Activated T-helper 1 cell treated with anti-CD3 and anti-CD28 coated beads, Interleukin-12 subunit alpha, Interleukin-12 subunit beta, Interleukin-2, Interleukin-4 antibody, amounts not matched to agents 30 ng/mL and 10 ng/mL and 1 ng/mL, durations not matched to agents 14 hours and 24 hours and 36 hours (primary cell): ENCODE data around the gene DUOX2. TPM values are rescaled to one million over a fixed set of nuclear protein-coding genes. Genes with fewer than 3 reads are reported as not detected.
"Not testable (repeated sequence)": the region's sequence is repeated elsewhere in the genome, so short reads cannot be mapped to it uniquely, and the experiment has no call there.

Source experiments
- DNase-seq: peaks from one replicate; pipeline ENCODE4 v3.0.0; 2021; ENCODE audit warnings: low spot score
- H3K27ac Mint-ChIP-seq: one replicate; pipeline ENCODE4 v1.8.0; 2021; ENCODE audit warnings: mild to moderate bottlenecking, mixed read lengths
- H3K27me3 Mint-ChIP-seq: one replicate; pipeline ENCODE4 v1.8.0; 2022; ENCODE audit warnings: mild to moderate bottlenecking, moderate library complexity, mixed read lengths; ENCODE audit not compliant: insufficient read depth
- H3K36me3 Mint-ChIP-seq: one replicate; pipeline ENCODE4 v1.8.0; 2021; ENCODE audit warnings: low read depth, mixed read lengths
- H3K4me1 Mint-ChIP-seq: one replicate; pipeline ENCODE4 v1.8.0; 2021; ENCODE audit warnings: low read depth, mixed read lengths
- H3K4me3 Mint-ChIP-seq: one replicate; pipeline ENCODE4 v1.8.0; 2021; ENCODE audit warnings: mild to moderate bottlenecking, moderate library complexity, mixed read lengths
- H3K9me3 Mint-ChIP-seq: one replicate; pipeline ENCODE4 v1.8.0; 2021; ENCODE audit warnings: mixed read lengths
- intact Hi-C: fragments of 100-400 bp; cut with micrococcal nuclease; formaldehyde crosslinking; loops from one replicate; pipeline ENCODE4 v1.15.1; 2024
- total RNA-seq: library from RNA; stranded (reverse); gene quantifications from 2 replicates; pipeline ENCODE4 v1.2.3, GENCODE V29; 2022

DUOX2 gene
- total RNA-seq, 1 donor from 2014 or later: not detected

DNA sequence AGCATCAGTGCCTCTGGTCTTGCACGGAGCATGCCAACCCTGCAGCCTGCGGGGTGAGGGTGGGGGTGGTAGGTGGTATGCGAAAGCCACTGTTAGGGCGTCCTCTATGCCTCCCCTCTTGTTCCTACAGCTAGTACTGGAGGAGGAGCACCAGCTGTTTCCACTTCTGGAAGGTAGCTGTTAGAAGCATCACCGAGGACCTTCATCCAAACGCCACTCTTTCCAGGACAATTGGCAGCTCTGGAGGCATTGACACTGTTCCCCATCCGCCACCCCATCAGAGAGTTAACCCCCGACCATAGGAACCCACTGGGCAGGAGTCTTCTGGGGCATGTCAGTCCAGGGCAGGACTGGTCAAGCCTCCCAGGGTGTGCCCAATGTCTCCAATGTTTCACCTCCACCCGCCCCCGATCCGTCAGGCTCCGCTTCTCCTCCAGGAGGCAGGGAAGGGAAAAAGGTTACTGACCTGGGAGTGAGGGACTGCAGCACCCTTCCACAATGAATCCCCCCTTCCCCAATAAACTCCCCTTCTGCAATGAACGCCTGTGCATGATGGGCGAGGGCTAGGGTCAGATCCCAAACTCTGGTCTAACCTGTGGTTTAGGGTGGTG, 487 bp downstream of the DUOX2 start:
- intact Hi-C loops: no loop called here
- H3K4me3 Mint-ChIP-seq: no peak overlapping the region

DNA sequence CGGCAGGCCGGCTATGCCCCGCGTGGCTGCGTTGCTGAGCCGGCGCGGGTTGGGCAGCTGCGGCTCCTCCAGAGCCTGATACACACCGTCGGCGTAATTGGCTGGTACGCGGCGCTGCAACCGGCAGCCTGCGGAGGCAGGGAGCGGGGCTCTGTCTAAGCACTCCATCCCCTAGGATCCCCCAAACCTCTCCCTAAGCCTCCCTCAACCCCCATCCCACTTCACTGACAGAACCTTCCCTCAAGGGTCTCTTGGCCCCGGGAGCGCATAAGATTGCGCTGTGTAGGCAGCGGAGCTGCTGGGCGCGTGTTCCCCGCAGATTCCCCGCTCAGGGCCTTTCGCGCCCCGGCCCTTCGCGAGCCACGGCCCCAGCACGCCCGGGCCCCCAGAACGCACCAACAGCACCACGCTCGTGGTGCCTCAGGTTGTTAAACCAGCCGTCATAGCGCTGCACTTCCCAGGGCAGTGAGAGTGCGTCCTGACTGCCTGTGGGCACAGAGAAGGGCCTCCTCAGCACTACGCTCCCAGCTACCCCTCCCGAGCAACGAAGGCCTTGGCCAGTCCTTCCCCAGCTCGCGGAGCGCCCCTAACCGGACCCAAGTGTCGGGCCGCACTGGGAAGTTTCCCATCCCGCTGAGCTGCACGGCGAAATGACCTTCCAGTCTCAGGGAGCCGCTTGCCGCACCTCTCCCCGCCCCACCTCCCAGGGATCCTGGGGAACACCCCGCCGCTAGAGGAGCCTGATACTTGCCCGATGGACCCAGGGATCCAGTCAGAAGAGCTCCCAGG, 1.2 kb downstream of the DUOX2 start:
- Mint-ChIP-seq H3K27ac (no peak overlapping the region), H3K4me3 (no peak overlapping the region), H3K4me1 (peaks cover 25% of the 10 kb centered on the region), H3K36me3 (peaks cover 3% of the 10 kb centered on the region), H3K9me3 (no peaks in the 10 kb centered on the region), H3K27me3 (peaks cover 78% of the 10 kb centered on the region)
- no peak for DNase-seq
- intact Hi-C loops: no loop called here

More for the DNA sequence above, 487 bp downstream of the DUOX2 start:
- H3K27ac Mint-ChIP-seq: no peak overlapping the region
- no peak for DNase-seq
- H3K36me3 Mint-ChIP-seq: peaks cover 3% of the 10 kb centered on the region
- H3K4me1 Mint-ChIP-seq: peaks cover 32% of the 10 kb centered on the region
- H3K9me3 Mint-ChIP-seq: no peaks in the 10 kb centered on the region
- H3K27me3 Mint-ChIP-seq: peaks cover 85% of the 10 kb centered on the region

DNA sequence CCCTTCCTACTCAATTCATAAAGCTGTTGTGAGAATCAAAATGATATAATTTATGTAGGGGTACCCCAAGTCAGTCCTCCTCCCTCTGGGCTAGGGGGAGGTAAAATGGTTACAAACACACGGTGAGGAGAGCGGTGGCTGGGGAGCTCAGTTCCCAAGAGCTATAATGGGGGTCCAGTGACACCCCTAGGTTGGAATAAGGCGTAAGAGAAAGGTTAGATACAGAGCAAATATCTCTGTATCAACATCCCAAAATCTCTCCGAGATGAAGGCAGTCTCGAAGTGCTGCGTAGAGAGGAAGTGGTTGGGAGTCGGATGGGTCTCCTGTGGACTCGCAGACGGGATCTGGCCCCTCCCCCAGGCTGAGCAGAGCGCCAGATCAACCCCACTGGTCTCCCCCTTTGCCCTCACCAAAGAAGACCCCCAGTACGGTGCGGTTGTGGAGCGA, 1.8 kb downstream of the DUOX2 start:
- intact Hi-C loops: no loop called here
- H3K27ac Mint-ChIP-seq: no peak overlapping the region
- H3K36me3 Mint-ChIP-seq: peaks cover 3% of the 10 kb centered on the region
- H3K27me3 Mint-ChIP-seq: peaks cover 72% of the 10 kb centered on the region
- H3K4me3 Mint-ChIP-seq: no peak overlapping the region
- no peak for DNase-seq
- H3K4me1 Mint-ChIP-seq: peaks cover 19% of the 10 kb centered on the region
- H3K9me3 Mint-ChIP-seq: no peaks in the 10 kb centered on the region

DNA sequence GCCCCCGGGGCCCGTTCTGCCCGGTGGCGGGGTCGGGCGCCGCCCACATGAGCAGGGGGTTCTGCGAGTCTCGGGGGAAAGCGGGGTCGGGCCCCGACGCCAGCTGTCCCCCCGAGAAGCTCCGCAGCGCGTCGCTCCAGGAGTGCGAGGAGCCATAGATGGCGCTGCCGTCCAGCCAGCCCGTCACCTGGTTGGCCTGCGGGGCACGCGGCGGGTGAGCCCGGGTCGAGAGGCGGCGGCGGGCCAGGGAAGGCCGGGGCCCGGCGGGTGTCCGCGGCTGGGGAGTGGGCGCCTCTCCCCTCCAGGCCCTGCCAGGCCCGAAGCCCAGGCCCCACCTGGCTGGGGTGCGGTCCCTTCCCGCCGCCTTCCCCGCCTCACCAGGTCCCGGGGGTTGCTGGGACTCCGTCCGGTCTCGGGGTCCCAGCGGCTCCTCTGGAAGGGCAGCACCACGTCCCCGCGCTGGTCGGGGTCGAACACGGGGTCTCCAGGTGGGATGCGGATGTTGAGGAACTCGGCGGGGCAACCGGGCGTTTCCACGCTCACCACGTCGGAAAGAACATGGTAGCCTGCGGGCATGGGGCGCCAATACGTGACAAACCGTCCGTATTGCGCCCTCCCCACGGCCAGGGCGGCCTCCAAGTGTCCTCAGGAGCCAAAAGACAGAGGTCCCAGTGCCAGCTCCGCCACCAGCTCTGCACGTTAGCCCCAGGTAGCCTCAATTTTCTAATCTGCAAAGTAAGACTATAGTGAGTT, 2.4 kb downstream of the DUOX2 start:
- no peaks in the 10 kb centered on the region for H3K9me3 Mint-ChIP-seq
- intact Hi-C loops: no loop called here
- peaks cover 19% of the 10 kb centered on the region for H3K4me1 Mint-ChIP-seq
- H3K36me3 Mint-ChIP-seq: peaks cover 3% of the 10 kb centered on the region
- no peak overlapping the region for H3K4me3 Mint-ChIP-seq
- no peak overlapping the region for H3K27ac Mint-ChIP-seq
- H3K27me3 Mint-ChIP-seq: peaks cover 69% of the 10 kb centered on the region
- DNase-seq: no peak

DNA sequence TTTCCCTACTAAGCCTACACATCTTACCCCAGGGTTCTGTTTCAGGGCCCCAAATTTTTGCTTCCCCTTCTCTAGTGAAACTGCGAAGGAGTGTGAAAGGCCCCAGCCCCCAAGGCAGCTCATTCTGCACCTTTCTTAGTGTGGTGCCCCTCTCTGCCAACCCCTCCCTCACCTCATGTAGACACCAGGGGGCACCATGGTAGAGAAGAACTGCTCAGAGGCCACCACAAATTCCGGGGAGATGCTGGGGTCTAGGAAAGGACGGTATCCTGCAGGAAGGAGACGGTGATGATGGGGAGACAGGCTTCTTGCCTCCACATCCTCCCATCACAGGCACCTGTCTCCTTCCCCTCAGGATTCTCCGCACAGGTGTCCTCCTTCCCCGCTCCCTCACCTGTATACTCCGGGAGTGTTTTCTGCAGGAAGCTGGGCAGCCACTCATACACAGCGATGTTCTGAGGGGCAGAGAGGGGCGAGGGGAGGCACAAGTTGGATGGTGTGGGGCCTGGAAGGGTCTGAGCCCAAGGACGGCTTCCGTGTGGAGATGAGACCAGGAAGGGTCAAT, 3.6 kb downstream of the DUOX2 start:
- Mint-ChIP-seq H3K27ac (no peak overlapping the region), H3K4me1 (peaks cover 13% of the 10 kb centered on the region), H3K9me3 (no peaks in the 10 kb centered on the region)

DNA sequence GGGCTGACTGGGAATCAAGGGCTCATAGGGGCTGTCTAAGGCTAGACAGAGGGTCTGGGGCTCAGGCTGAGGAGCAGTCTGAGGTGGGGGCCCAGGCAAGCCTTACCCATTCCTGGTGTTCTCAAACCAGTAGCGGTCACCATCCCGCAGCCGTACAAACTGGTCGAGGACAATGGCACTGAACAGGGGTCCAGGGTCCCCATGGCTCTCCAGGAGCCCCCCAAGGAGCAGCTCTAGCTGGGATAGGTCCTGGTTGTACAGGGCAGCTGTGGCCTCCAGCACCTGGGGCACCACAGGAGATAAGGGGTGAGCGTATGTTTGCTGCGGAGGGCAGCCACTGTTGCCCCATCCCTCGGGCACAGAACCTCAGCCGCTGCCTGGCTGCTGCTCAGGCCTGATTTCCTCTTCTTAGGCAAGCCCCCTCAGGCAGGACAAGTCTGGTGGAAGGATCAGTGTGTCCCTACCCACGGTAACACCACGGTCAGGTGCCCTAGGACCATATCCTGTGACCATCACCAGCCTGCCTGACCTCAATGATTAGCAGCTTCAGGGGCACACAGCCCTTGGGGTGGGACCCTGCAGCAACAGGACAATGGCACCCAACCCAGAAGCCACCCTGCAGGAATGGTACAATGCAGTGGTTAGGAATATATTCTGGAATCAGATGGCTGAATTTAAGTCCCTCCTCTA, 5.9 kb downstream of the DUOX2 start:
- Mint-ChIP-seq H3K36me3 (no peaks in the 10 kb centered on the region), H3K9me3 (no peaks in the 10 kb centered on the region), H3K4me3 (no peak overlapping the region), H3K27ac (no peak overlapping the region), H3K4me1 (peaks cover 7% of the 10 kb centered on the region), H3K27me3 (peaks cover 34% of the 10 kb centered on the region)
- DNase-seq: no peak
- intact Hi-C loops: no loop called here

More for the DNA sequence above, 3.6 kb downstream of the DUOX2 start:
- Mint-ChIP-seq H3K27me3 (peaks cover 57% of the 10 kb centered on the region), H3K4me3 (no peak overlapping the region), H3K36me3 (peaks cover 3% of the 10 kb centered on the region)
- no peak for DNase-seq
- intact Hi-C loops: no loop called here

DNA sequence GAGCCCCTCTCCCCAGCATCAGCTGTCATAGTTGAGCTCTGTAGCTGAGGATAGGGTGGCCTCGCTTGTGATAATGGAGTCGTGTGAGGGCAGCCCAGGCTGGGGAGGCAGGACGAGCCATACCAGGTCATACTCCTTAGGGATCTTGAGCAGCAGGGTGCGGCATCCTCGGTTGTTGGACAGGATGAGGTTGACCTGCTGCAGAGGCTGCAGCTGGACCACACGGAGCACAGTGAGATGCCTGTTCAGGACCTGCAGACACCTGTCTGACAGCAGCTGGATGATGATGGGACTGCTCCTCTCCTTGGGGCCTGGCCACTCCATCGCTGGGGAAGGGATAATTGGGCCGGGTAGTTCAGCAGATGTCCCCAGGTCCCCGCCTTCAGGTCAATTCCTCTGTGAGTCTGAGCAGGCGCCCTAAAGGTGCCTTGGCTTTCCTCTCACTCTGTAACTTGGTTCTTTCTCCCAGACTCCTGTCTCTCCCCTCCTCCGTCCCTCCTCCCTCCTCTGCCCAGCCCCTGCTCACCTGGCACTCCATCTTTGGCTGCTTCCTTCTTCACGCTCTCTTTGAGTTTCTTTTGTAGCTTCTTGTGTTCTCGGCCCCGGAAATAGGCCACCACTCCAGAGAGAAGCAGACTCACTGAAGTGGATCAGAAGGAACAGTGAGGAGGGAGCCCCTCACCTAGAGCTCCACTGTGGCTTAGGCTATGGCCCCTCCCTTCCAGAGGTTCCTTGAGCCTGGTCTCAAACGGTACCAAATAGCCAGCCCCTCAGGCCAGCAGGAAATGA, 7.8 kb downstream of the DUOX2 start:
- H3K27ac Mint-ChIP-seq: no peak overlapping the region
- peaks cover 24% of the 10 kb centered on the region for H3K27me3 Mint-ChIP-seq
- DNase-seq: no peak
- H3K9me3 Mint-ChIP-seq: no peaks in the 10 kb centered on the region
- H3K4me1 Mint-ChIP-seq: no peaks in the 10 kb centered on the region
- H3K4me3 Mint-ChIP-seq: no peak overlapping the region
- intact Hi-C loops: no loop called here
- no peaks in the 10 kb centered on the region for H3K36me3 Mint-ChIP-seq

DNA sequence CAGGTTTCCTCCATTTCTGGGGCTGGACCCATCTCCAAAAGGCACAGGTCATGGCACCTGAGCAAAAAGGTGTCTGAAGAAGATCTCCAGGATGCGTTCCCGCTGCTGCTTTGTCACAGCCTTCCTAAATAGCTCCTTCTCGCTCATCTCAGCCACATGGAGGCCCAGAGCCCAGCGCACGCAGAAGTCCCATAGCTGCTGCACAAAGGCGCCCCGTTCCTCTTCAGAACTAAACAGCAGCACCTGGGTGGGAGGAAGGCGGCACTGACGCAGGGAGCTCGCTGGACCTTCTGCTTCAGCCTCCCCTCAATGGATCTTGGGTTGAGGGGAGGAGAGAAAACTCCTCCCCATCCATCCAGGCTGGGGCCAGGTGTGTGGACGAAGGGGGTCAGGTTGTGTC, 8.4 kb downstream of the DUOX2 start:
- DNase-seq: no peak
- Mint-ChIP-seq H3K4me1 (no peaks in the 10 kb centered on the region), H3K9me3 (no peaks in the 10 kb centered on the region), H3K27me3 (peaks cover 24% of the 10 kb centered on the region), H3K27ac (no peak overlapping the region), H3K4me3 (no peak overlapping the region), H3K36me3 (no peaks in the 10 kb centered on the region)
- intact Hi-C loops: no loop called here

DNA sequence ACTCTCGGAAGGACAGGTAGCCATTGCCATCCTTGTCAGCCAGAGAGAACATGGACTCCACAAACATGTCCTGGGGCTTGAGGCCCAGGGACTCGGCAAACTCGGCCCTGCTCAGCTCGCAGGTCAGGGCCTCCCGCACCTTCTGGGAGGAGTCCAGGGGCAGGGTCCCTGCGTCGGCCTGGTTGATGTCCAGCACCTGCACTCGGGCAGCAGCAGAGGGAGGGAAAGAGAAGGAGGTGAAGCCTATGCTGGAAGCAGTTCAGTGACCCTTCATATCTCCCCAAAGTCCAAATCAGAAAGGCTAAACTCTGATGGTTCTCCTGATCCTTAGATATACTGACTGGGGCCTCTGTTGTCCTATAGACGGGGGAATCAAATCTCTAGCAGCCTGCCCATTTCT, 9.8 kb downstream of the DUOX2 start:
- H3K36me3 Mint-ChIP-seq, H3K4me3 Mint-ChIP-seq, DNase-seq, H3K9me3 Mint-ChIP-seq, intact Hi-C loops, H3K4me1 Mint-ChIP-seq, H3K27me3 Mint-ChIP-seq, H3K27ac Mint-ChIP-seq: not testable (repeated sequence)

DNA sequence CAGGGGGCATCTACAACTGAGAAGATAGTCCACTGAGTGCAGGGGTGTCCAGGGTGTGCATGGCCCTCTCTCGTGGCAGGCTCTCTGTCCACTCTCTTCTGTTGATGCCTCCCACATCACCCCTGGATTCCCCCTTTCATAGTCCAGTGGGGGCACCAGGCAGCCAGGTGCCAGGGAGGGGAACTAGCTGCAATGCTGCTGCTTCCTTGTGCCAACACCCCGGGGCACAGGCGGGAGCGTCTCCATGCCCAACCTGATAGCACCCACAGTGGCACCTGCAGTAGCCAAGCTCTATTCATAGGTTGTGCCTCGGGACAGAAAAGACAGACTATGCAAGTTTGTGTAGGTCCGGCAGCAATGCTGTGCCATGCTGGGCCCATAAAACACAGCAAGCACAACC, 11.7 kb downstream of the DUOX2 start:
- Mint-ChIP-seq H3K4me3 (no peak overlapping the region), H3K27me3 (peaks cover 6% of the 10 kb centered on the region), H3K36me3 (no peaks in the 10 kb centered on the region), H3K9me3 (no peaks in the 10 kb centered on the region), H3K27ac (no peak overlapping the region), H3K4me1 (no peaks in the 10 kb centered on the region)
- intact Hi-C loops: no loop called here
- no peak for DNase-seq

DNA sequence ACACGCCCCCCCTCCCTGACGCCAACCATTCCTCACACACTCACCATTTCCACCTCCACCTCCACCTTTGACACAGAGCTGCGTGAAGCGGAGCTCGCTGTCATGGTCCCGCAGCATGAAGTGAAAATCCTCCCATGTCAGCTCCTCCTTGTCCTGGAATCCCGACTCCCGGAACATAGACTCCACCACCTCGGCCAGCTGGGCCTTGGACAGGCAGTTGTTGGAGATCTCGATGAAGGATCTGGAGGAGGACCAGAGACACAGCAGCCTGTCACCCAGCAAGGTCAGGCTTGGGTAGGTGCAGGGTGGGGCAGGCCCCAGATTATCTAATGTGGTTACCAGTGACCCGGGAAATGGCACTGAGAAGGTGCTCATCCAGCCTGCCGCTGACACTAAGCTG, 12.2 kb downstream of the DUOX2 start:
- Mint-ChIP-seq H3K9me3 (no peaks in the 10 kb centered on the region), H3K27ac (no peak overlapping the region)

More for the DNA sequence above, 12.2 kb downstream of the DUOX2 start:
- intact Hi-C loops: no loop called here
- Mint-ChIP-seq H3K4me3 (no peak overlapping the region), H3K27me3 (peaks cover 6% of the 10 kb centered on the region), H3K36me3 (no peaks in the 10 kb centered on the region), H3K4me1 (no peaks in the 10 kb centered on the region)
- no peak for DNase-seq
